ENCODE results near the gene ARAP1.

DNA sequence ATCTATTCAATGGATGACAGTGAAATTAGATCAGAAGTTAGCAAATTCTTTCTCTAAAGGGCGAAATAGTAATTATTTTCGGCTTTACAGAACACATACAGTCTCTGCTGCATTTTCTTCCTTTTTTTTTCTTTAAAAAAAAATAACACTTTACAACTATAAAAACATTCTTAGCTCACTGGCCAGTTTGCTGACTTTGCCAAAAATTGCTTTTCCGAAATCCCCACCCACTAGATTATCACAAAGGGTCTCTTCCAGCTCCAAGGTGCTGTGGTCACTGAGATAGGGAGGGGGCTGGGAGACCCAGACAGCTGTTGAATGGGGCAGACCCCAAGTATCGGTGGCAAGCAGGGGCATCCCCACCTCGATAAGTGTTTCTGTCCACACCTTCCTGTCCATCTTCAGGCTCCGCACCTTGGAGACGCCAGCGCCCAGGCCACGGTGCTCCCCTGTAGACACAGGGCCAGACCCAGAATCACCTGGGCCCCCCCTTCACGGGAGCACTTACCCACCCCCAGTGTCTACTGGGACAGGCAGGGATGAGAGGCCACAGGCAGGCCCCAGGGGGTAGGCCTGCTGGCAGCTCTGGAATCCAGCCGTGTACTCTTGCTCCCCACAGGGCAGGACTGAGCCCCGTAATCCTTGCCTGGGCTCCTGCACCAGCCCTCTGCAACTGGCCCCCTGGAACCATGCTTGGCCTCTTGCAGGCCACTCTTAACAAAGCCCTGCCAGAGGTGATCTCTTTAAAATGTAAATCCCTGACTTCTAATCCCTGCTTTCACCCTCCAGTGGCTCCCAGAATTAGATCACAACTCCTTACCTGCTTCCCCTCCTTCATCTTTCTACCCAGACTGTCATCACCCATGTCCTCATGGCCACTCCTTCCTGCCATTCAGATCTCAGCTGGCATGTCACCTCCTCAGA lies 46.5 kb downstream of the ARAP1 start:
- TF ChIP-seq, protein P1, sequence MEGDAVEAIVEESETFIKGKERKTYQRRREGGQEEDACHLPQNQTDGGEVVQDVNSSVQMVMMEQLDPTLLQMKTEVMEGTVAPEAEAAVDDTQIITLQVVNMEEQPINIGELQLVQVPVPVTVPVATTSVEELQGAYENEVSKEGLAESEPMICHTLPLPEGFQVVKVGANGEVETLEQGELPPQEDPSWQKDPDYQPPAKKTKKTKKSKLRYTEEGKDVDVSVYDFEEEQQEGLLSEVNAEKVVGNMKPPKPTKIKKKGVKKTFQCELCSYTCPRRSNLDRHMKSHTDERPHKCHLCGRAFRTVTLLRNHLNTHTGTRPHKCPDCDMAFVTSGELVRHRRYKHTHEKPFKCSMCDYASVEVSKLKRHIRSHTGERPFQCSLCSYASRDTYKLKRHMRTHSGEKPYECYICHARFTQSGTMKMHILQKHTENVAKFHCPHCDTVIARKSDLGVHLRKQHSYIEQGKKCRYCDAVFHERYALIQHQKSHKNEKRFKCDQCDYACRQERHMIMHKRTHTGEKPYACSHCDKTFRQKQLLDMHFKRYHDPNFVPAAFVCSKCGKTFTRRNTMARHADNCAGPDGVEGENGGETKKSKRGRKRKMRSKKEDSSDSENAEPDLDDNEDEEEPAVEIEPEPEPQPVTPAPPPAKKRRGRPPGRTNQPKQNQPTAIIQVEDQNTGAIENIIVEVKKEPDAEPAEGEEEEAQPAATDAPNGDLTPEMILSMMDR (IDR thresholded peaks at IDR 0.05): no peak
- no peak for TF ChIP-seq POLR2A (IDR thresholded peaks at IDR 0.05)
- no peak for TF ChIP-seq POLR2AphosphoS5 (IDR thresholded peaks at IDR 0.05)

Data from suprapubic skin (tissue), 4 donors.